NOMO-1 (cell line): ENCODE results near the gene DNAJC18.
A peak's percentile ranks its signal among the peaks of the same experiment; 100 is the strongest.
"Not testable (repeated sequence)": the region's sequence is repeated elsewhere in the genome, so short reads cannot be mapped to it uniquely, and the experiment has no call there.

Experiments
- DNase-seq, 2 experiments: peaks; one replicate each; lab custom pipeline; 2025; ENCODE audit not compliant: unreplicated experiment in 2 of 2; lab: John Stamatoyannopoulos, UW

DNAJC18 gene

DNA sequence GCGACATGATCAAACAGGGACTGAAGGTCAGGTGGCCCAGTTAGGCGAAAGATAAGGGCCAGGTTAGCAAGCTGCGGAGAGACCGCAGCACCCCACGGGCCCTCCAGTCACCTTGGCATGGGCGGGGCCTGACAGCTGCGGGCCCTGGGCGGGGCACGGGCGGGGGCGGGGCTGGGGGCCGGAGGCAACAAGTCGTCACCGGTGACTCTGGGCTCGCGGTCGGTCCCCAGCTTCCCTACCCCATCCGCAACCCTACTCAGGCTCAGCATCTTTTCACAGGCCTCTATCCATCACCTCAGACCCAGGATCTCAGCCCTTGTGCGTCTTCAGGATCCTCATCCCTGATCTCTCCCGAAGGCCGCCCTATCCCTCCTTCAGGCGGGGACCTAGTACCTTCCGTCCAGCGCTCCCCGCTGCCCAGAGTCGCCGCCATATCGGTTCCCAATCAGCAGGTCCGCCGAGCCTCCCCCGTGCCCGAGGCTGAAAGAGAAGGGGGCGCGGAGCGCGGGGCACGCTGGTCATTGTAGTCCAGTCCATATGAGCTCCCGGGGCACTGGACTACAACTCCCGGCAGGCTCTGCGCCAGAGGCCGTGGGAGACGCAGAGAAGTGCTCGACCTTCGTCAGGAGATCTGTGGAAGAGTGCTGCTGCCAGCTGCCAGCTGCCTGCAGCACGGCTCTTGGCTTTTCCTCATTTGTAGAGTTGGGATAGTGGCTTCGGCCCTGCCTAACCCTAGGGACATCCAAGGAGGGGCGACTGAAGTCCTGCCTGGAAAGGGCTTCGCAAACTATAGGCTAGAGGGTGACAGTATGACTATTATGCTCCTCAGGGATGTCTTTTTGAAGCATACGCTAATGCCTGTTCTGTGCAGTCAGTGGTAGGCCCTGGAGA lies at the start of gene DNAJC18:
TSS of gene DNAJC18 (minus strand) at position 513 of the 891 bp plus-strand sequence. CDS start at position 433, 80 bp downstream.
- peak; percentile 64 to 83 for DNase-seq

GRCh38 chr5:139488260-139488659 lies 48.9 kb upstream of the DNAJC18 start:
- no peak for DNase-seq

DNA sequence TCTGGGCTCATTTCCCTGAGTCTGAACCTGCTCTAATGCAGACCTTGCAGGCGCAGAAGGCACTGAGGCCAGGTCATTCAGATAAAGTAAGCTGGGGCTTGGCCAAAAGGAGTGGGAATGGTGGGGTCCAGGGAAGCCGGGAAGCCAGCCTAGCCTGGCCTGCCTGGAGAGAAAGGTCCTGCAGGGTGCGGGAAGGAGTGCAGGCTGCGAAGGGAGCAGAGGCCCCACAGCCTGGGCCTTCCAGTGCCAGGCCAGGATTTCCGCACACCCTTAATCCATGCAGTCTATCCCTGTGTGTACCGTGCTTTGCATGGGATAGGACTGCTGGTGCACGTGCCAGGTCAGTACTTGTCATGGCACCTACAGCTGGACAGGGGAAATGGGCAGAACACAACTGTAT lies 46.9 kb upstream of the DNAJC18 start:
- DNase-seq: no peak

- not testable (repeated sequence) for DNase-seq
Measured at GRCh38 chr5:139482890-139483208, 43.5 kb upstream of the DNAJC18 start.

DNA sequence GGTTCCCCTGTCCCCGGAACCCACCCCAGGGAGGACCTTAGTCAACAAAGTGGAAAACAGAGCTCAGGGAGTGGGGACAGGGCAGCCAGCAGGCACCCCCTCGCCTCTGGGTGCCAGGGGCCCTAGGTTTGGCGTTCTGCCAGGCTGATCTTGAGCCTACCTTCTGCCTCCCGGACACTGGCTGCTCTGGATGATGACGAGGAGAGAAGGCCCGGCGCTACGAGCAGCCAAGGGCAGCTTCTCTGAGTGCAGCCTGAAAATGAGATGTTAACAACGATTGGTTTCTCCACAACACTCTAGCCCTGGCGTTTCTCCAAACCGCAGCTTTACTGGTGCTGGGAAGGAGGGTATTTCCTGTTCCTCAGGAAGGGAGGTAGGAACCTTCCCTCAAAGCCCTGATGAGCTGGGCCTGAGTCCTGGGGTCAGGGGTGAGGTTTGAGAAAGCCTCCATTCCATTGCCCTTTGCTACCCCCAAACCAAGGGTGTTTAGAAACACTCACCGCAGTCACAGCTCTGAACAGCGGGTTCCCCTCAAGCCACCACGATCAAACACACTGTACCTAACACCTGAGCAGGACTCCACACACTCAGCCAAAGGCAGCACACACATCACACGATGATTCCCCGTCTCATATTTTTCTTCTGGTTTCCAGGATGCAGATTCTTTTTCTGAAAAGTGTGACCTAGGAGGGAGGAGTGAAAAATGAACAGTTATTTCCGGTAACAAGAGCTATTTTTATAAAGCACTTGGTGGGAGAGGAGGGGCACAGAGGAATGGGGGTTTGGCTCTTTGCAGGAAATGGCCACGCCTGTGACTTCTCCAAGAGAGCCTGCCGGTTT lies 42.9 kb upstream of the DNAJC18 start, which contains the start of gene STING1:
TSS of gene STING1 (minus strand) at position 709 of the 840 bp plus-strand sequence. CDS start 1,054 bp downstream, outside the sequence.
- peak; percentile 78 to 87 for DNase-seq

- peak in 1 of 2 experiments; percentile 40 for DNase-seq
Measured at GRCh38 chr5:139481580-139482049, 42.3 kb upstream of the DNAJC18 start.

DNA sequence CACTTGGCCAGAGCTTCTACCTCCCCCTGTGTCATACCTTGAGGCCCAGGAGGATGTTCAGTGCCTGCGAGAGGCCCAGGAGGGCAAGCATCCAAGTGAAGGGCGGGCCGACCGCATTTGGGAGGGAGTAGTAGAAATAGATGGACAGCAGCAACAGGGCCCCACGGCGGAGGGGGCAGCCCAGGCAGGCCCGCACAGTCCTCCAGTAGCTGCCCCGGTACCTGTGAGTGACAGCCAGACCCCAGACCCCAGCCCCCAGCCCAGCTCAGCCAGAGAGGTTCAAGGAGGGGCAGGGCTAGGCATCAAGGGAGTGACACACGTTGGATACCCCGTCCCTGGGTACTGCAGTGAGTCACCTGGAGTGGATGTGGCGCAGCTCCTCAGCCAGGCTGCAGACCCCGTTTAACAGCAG lies 41.8 kb upstream of the DNAJC18 start:
- DNase-seq: peak; percentile 20 to 28

DNA sequence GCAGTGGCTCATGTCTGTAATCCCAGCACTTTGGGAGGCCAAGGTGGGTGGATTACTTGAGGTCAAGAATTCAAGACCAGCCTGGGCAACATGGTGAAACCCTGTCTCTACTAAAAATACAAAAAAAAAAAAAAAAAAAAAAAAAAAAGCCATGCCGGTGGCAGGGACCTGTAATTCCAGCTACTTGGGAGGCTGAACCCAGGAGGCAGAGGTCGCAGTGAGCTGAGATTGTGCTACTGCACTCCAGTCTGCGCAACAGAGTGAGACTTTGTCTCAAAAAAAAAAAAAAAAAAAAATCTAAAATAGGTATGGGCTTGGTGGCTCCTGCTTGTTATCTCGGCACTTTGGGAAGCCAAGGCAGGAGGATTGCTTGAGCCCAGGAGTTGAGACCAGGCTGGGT lies 40.4 kb upstream of the DNAJC18 start:
- DNase-seq: not testable (repeated sequence)

GRCh38 chr5:139478657-139479423 lies 39.5 kb upstream of the DNAJC18 start:
- not testable (repeated sequence) for DNase-seq

DNA sequence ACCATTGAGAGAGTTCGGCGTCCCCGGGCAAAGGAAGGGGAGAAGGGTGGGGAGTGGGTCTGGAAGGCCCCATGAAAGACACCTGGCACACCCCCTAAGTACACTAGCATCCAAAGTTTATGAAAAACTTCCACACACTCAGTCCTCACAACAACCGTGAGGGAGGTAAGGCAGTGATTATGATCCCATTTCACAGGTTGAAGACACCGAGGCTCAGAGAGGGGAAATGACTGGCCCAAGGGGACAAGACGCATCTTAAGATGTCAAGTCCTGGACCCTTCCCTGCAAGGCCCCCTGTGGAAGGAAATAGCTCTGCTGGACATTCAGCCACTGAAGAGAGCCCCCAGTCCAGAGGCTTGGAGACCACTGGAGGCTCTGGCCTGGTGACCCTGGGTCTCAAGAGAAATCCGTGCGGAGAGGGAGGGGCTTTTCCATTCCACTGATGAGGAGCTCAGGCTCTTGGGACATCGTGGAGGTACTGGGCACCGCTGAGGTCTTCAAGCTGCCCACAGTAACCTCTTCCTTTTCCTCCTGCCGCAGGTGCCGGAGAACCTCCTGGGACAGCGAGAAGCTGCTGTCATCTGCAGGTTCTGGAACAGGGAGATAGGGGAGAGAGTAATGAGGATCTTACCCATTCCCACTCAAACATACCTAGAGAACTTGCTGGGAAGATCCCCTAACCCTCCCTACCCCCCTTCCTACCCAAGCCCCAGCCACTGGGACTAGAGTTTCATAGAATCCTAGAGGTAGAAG lies 36.7 kb upstream of the DNAJC18 start:
- DNase-seq: no peak

DNA sequence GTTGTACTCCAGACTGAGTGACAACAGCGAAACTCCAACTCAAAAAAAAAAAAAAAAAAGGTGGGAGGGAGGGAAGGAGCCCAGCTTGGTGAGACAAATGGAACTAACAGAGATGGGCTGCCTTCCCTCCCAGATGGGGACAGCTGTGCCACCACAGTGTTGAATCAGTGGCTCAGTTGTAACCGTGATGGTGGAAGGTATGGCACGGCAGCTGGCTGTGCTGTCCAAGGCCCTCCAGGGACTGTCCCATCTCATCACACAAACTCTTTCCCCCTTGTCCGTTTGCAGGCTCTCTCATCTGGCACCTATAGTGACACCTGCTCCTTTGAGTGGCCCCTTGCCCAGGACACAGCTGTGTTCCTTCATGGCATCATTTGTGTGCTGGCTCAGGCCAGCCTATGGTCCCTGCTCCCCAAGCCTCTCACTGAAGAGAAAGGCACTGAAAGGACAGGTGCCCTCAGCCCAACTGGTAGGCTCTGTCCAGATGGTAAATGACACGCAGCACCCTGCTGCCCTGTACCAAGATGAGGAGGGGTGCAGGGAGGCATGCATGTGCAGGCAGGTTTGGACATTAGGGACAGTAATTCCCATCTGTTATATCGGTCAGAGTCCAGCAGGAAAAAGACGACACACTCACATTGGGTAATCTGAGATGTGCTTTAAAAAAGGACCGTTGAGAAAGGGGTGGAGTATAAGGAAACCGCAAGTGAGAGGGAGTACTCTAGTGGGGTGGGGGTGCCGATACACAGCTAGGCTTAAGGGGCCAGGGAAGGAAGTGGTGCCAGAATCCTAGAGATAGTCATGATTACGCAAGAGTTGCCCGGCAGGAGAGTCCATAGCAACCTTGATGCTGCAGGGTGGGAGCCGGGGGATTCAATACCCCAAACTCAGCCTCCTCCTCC lies 35.8 kb upstream of the DNAJC18 start:
- DNase-seq: peak; percentile 98 to 99

DNA sequence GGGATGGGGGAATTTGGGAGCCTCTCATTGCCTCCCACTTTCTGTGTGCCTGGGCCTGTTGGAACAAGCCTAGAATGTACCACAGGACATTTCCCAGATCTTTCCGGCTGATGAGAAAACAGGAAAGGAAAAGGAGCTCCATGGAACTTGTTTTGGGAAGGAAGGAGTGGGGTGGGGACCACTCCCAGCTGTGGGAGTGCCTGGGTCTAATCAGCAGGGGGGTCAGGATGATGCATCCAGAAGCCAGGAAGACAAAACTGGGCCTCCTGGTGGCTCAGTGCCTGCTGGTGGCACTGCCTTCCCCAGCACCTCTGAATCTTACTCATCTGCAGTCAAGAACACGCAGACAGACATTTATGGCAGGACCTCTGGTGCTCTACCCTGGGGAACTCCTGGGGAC lies 34.2 kb upstream of the DNAJC18 start:
- DNase-seq: no peak

GRCh38 chr5:139473105-139473504 lies 33.8 kb upstream of the DNAJC18 start:
- DNase-seq: no peak

DNA sequence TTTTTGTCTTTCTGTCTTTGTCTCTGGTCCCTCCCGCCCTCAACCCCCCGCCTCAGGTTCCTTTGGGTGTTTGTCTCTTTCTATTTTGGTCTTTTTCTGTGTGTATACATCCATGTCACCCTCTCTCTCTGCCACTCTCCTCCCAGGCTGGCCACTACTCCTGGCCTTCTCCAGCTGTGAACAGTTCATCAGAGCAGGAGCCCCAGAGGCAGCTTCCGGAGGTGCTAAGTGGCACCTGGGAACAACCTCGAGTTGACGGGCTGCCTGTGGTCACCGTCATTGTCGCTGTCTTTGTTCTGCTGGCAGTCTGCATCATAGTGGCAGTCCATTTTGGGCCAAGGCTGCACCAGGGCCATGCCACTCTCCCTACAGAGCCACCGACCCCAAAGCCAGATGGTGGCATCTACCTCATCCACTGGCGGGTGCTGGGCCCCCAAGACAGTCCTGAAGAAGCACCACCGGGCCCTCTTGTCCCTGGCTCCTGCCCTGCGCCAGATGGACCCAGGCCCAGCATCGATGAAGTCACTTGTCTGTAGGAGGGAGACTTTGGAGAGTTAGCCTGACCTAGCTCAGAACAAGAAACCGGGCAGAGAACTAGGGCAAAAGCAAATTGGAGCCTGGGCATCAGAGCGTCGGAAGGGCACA lies 33.2 kb upstream of the DNAJC18 start:
- DNase-seq: no peak

DNA sequence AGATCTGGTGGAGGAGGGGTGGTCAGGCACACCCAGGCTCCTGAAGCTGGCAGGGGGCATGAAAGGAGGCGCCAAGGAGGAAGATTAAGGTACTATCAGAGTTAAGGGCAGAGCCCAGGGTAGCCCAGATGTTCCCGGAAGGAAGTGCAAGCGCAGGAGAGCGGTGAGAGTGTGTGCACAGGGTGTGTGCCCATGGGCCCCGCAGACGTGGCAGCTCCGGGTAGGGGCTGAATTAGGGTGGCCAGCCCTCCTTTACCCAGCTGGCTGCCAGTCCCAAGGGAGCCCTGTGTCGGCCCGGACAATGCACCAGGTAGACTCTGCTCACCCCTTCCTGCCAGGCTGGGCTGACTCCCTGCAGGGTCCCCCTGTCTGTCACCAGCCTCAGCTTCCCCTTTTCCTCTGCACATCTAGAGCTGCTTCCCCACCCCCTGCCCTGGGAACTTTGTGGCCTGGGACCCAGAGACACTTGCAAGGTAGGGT lies 31.5 kb upstream of the DNAJC18 start, which contains the start of gene SMIM33:
TSS of gene SMIM33 (plus strand) at position 184 of the 480 bp plus-strand sequence. CDS start at position 302, 118 bp downstream.
- peak; percentile 56 to 73 for DNase-seq

GRCh38 chr5:139468421-139468931 lies 29.2 kb upstream of the DNAJC18 start:
- DNase-seq: peak; percentile 72 to 73

DNA sequence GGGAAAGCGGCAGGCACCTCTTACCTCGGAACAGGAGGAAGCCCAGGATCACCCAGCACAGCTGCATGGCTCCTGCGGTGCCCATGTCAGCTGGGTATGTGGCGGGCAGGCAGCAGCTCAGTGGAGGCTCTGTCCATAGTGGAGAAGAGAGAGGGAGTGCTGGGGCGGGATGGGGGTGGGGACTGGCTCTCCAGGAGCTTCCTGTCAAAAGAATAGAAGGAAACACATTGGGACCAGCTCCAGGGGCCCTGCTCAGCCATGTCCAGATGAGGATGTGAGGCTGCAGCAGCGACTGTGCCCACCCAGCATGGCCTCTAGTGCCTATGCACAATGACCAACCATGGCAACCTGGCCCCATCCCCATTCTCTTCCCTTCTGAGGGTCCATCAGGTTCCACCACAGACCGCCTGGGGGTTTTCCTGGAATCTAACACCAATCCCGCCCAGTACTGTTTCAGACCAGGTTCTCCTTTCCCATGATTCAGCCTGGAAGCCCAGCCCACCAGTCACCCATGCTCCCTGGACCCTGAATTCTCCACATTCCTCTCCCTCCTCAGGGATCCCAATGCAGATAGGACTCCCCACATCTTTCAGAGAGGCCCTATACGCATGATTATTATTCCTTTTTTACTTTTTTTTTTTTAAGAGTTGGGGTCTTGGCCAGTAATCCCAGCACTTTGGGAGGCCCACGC lies 23.4 kb upstream of the DNAJC18 start, which contains the start of gene ECSCR:
TSS of gene ECSCR (minus strand) at position 158 of the 691 bp plus-strand sequence. CDS start at position 85, 73 bp downstream.
- DNase-seq: no peak
